ENCODE data around the gene PPP1R37.

Gene PPP1R37

DNA sequence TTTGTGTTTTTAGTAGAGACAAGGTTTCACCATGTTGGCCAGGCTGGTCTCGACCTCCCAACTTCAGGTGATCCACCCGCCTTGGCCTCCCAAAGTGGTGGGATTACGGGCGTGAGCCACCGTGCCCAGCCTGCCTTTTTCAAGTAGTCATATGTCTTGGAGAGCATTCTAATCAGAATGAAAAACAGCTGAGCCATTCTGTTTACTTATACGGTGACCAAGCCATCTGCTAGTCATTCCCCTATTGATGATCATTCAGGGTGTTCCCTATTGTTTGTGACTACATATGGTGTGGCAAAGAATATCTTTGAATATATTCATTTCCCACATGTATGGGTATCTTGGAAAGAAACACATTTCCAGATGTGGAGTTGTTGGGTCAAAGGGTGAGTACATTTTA, 102.8 kb downstream of the PPP1R37 start:
- TF ChIP-seq POLR2AphosphoS5 (IDR thresholded peaks at IDR 0.05; ENCODE audit: low read depth, low read length) = no peak
- TF ChIP-seq POU2F2 (IDR thresholded peaks at IDR 0.05; ENCODE audit: low read depth, low read length) = no peak
- no peak for TF ChIP-seq POLR2A (IDR thresholded peaks at IDR 0.05; ENCODE audit: low read depth, low read length)
- no peak for TF ChIP-seq SPI1 (IDR thresholded peaks at IDR 0.05; ENCODE audit: low read depth, low read length)
- no peak for TF ChIP-seq PAX5 (IDR thresholded peaks at IDR 0.05; ENCODE audit: insufficient read depth, low read length, severe bottlenecking)
- no peak for TF ChIP-seq TAF1 (IDR thresholded peaks at IDR 0.05; ENCODE audit: low read depth, low read length)
- FAIRE-seq = no peak
- DNase-seq (ENCODE audit: insufficient read length, low spot score) = no peak
